Measurements from ENCODE around the gene MYH13. TPM values are rescaled to one million over a fixed set of nuclear protein-coding genes. Genes with fewer than 3 reads are reported as not detected.

The MYH13 gene
- total RNA-seq, 1 experiment from 2014 or later = not detected

DNA sequence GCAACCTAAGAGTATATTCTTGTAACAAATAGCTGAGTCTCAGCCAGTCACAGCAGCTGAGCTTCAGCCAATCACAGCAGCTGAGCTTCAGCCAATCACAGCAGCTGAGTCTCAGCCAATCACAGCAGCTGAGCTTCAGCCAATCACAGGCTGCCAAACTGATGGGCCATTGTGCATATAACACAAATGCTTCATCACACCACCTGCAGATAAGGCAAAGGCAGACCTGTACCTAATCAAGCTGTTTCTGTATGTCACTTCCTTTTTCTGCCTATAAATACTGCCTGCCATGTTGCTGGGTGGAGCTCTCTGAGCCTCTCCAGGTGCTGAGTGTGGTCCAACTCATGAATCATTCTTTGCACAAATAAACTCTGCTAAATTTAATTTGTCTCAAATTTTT, 19.9 kb downstream of the MYH13 start:
- DNase-seq (ENCODE audit: extremely low read depth, low read depth) = no peak

DNA sequence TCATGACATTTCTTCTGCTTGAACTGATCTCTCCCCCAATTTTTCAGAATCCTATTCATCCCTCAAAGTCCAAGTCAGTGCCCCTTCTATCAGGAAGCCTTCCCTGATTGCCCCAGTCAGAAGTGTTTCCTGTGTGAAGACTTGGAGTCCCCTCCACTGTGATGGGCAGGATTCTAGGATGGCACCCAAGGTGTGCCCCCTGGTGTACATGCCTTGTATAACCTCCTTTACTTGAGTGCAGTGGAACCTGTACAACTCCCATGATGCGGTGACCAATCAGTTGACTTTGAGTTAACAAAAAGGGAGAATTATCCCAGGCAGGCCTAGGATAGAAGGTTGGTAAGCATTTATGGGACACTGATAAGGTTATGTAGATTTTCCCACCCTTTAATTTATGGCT, 23.4 kb downstream of the MYH13 start:
- DNase-seq (ENCODE audit: extremely low read depth, low read depth) = no peak

DNA sequence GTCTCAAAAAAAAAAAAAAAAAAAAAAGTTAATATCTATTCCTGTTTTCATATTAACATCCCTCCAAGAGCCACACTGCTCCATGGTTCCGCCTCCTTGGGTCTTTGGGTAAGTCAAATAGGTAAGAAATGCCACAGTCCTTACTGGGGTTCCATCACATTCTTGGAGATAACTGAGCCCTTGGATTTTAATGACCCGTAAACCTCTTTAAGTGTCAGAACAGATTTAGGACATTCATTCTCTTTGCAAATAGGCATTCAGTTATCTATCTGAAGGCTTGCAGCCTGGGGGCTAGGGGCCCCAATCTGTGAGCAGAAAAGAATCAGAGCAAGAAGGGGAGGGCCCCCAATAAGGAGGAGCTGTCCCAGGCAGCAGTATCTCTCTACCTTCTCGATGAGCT, 28.0 kb downstream of the MYH13 start:
- no peak for DNase-seq (ENCODE audit: extremely low read depth, low read depth)

DNA sequence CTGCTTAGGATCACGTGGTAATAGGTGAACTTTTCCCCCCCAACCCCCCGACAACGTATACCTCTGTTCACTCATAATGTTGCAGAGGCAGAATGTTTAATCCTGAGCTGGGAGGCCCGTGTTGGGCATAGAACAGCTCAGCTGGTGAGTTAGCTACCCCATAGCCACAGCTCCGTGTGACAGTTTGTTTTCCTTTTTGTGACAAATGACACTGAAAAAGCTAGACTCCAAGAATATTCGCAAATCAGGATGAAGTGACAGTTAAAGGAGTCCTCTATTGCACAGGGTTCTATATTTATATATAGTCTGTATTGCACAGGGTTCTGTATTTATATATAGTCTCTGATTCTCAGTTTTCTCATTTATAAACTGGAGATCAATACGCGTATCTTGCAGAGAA, 33.8 kb downstream of the MYH13 start:
- no peak for DNase-seq (ENCODE audit: extremely low read depth, low read depth)

DNA sequence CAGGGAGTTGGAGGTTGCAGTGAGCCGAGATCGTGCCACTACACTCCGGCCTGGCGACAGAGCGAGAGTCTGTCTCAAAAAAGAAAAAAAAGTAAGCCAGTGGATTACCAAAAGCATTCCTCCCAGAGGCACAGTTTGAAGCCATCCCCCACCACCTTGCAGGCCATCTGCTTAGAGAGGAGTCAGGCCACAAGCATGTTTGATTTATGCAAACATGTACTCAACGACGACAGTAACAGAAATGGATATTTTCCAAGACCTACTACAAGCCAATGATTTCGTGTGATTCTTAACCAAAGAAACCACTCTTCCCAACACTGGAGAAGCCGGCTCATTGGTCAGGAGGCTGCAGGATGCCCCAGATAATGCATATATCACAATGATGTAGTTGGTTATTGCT, 34.8 kb downstream of the MYH13 start:
- no peak for DNase-seq (ENCODE audit: extremely low read depth, low read depth)

GRCh38 chr17:10337136-10337535, 35.7 kb downstream of the MYH13 start:
- no peak for DNase-seq (ENCODE audit: extremely low read depth, low read depth)

- DNase-seq (ENCODE audit: extremely low read depth, low read depth) = no peak
These were observed 36.4 kb downstream of the MYH13 start for GRCh38 chr17:10336393-10336792.

GRCh38 chr17:10332515-10332914, 40.3 kb downstream of the MYH13 start:
- DNase-seq (ENCODE audit: extremely low read depth, low read depth) = no peak

- DNase-seq (ENCODE audit: extremely low read depth, low read depth) = no peak
These were observed 43.6 kb downstream of the MYH13 start for GRCh38 chr17:10328971-10329923.

DNA sequence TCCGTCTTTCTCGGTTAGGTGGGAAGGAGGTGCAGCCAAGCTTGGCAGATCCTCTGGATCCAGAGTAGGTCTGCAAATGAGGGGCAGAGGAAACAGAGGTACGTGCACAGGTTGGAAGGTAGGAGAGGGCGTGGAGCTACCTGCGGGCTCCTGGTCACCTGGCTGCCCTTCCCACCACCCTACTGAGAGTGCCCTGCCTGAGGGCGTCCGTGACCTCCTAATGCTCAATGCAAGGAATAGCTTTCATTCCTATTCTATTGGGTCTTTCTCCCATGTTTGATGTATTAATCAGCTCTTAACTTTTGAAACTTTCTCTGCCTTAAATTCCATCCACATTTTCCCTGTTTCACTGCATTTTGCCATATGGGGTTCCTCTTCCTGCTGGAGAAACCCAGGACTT, 44.6 kb downstream of the MYH13 start:
- no peak for DNase-seq (ENCODE audit: extremely low read depth, low read depth)

DNA sequence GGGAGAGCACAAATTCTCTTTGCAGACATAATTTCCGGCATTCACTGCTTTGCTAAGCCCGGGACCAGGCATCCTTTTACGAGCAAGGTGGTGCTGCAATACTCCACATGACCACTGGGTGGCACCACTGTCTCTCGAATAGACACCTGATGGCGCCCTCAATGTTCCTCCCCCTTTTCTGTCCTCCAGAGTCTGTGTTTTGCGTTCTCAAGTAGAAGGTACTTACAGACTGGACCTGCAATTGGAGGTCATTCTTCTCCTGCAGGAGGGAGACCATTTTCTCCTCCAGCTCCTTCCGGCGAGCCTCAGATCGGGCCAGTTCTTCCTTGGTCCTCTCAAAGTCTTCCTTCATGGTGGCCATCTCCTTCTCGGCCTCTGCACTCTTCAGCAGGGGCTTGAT, 45.2 kb downstream of the MYH13 start:
- peak; percentile 75 for DNase-seq (ENCODE audit: extremely low read depth, low read depth)

DNA sequence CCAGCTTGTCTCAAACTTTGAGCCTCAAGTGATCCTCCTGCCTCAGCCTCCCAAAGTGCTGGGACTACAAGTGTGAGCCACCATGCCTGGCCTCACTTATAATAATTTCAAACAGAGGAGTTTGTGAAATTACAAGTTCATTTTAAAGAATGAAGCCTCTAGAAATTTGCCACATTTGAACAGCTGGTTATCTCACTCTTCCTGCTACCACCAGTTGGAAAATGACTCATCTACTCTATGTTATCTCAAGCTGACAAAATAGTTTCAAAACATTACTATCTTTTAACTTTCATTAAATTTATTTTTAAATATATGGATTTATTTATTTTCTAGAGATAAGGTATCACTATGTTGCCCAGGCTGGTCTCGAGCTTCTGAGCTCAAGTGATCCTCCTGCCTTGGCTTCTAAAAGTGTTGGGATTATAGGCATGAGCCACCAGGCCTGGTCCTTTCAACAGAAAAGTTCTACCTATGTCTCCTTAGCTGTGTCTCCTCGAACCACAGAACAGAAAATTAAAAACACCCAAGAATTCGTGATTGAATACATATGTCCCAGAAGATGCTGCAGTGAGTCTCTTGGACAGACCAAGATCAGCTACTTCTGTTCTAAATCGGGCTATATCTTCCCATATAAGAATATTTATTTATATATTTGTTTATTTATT, 47.6 kb downstream of the MYH13 start:
- DNase-seq (ENCODE audit: extremely low read depth, low read depth) = no peak

DNA sequence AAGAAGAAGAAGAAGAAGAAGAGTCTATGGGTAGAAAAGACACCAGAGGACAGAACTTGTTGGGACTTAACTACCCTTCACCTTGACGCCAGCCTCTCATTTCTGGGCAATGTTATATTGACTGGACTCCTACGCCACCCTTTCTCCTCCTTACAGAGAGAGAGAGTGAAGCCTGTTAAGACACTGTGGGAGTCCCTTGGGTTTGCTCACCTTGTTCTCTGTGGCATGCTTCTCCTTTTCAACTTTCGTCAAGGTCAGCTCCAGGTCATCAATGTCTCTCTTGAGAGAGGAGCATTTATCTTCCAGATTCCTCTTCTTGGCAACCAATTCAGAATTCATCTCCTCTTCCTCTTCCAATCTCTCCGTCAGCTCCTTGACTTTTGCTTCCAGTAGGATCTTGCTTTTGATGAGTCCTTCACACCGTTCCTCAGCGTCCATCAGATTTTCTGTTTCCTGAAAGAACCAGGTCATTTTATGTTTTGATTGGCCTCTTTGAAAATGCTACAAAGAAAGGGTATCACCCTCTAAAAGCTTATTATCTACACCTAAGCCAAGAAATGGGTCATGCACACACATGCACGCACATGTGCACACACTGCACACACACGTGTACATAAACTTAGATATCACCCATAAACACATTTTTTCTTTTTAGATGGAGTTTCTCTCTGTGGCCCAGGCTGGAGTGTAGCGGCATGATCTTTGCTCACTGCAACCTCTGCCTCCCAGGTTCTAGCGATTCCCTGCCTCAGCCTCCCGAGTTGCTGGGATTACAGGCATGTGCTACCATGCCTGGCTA, 48.8 kb downstream of the MYH13 start:
- no peak for DNase-seq (ENCODE audit: extremely low read depth, low read depth)

GRCh38 chr17:10318535-10318934, 54.3 kb downstream of the MYH13 start:
- no peak for DNase-seq (ENCODE audit: extremely low read depth, low read depth)

DNA sequence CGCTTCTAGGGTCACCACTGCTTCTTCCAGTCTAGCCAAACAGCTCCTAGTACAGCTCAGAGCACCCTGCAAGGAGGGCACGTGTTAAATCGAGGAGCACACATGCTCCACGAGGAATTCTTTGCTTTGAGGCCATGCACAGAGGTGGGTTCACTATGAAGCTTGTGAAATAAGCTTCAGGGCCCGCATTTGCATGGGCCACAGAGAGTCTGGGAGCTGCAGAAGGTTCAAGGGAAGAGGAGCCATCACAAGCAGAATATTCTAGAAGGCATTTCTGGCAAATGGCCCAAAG, 55.3 kb downstream of the MYH13 start:
- no peak for DNase-seq (ENCODE audit: extremely low read depth, low read depth)

- peak; percentile 51 for DNase-seq (ENCODE audit: extremely low read depth, low read depth)
These were observed 55.8 kb downstream of the MYH13 start for GRCh38 chr17:10316801-10317542.

DNA sequence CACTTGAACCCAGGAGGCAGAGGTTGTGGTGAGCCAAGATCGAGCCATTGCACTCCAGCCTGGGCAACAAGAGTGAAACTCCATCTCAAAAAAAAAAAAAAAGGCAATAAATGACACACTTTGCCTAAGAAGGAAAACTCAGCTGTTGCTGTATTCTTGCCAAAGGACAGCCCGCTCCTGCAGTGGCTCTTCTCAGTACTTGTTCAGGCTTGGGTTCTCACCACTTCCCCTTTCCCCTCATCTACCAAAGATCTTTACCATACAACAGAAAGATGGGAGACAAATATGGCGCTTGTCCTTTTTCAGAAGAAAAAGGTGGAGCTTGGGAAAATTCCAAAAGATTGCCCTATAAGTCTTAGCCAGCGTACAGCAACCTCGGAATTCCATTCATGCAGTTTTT, 58.5 kb downstream of the MYH13 start:
- no peak for DNase-seq (ENCODE audit: extremely low read depth, low read depth)

GRCh38 chr17:10313037-10313672, 59.7 kb downstream of the MYH13 start:
- DNase-seq (ENCODE audit: extremely low read depth, low read depth) = no peak

- DNase-seq (ENCODE audit: extremely low read depth, low read depth) = no peak
These were observed 61.7 kb downstream of the MYH13 start for GRCh38 chr17:10311131-10311530.
